ENCODE data around the gene BCO2. TPM values are rescaled to one million over a fixed set of nuclear protein-coding genes. Genes with fewer than 3 reads are reported as not detected.

BCO2 gene
- total RNA-seq, 4 donors from 2014 or later = 5.1 to 31.2 (median 20.6) TPM

GRCh38 chr11:112172362-112172994, 2.8 kb upstream of the BCO2 start:
- TF ChIP-seq EP300 (IDR thresholded peaks at IDR 0.05) (no peak), POLR2A (IDR thresholded peaks at IDR 0.05) (no peak)
- TF ChIP-seq, protein P1, sequence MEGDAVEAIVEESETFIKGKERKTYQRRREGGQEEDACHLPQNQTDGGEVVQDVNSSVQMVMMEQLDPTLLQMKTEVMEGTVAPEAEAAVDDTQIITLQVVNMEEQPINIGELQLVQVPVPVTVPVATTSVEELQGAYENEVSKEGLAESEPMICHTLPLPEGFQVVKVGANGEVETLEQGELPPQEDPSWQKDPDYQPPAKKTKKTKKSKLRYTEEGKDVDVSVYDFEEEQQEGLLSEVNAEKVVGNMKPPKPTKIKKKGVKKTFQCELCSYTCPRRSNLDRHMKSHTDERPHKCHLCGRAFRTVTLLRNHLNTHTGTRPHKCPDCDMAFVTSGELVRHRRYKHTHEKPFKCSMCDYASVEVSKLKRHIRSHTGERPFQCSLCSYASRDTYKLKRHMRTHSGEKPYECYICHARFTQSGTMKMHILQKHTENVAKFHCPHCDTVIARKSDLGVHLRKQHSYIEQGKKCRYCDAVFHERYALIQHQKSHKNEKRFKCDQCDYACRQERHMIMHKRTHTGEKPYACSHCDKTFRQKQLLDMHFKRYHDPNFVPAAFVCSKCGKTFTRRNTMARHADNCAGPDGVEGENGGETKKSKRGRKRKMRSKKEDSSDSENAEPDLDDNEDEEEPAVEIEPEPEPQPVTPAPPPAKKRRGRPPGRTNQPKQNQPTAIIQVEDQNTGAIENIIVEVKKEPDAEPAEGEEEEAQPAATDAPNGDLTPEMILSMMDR (IDR thresholded peaks at IDR 0.05) = no peak

DNA sequence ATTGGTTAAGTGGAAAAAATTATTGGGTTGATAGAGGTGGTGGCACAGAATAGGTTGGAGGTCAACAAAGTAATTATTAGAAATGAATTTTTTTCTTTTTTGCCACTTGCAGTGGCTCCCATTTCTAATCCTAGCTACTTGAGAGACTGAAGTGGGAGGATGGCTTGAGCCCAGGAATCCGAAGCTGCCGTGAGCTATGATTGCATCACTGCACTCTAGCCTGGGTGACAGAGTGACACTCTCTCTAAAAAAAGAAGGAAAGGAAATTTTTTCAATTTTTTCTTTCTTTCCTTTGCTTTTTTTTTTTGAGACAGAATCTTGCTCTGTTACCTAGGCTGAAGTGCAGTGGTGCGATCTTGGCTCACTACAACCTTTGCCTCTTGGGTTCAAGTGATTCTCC, 2.2 kb upstream of the BCO2 start:
- no peaks in the 10 kb centered on the region for H3K9me3 ChIP-seq
- no peak overlapping the region for H3K4me3 ChIP-seq
- H3K27me3 ChIP-seq = no peaks in the 10 kb centered on the region
- H3K27ac ChIP-seq = no peak overlapping the region
- H3K4me1 ChIP-seq = peaks cover 0 to 17% (median 5%) of the 10 kb centered on the region in 4 donors
- WGBS, 2 donors = 52 to 66% methylated on average over 3 of the region's 3 CpGs
- no peak for DNase-seq (ENCODE audit: low spot score in 2 of 2)
- no peak for TF ChIP-seq EP300 (IDR thresholded peaks at IDR 0.05)
- TF ChIP-seq POLR2A (IDR thresholded peaks at IDR 0.05) = no peak
- TF ChIP-seq, protein P1 (IDR thresholded peaks at IDR 0.05) = no peak
- no peaks in the 10 kb centered on the region for H3K36me3 ChIP-seq

More at GRCh38 chr11:112172362-112172994, 2.8 kb upstream of the BCO2 start:
- Histone ChIP-seq H3K27me3 (no peaks in the 10 kb centered on the region), H3K4me3 (no peak overlapping the region), H3K27ac (no peak overlapping the region), H3K4me1 (peaks cover 0 to 17% (median 5%) of the 10 kb centered on the region in 4 donors), H3K36me3 (no peaks in the 10 kb centered on the region), H3K9me3 (no peaks in the 10 kb centered on the region)
- no peak for DNase-seq (ENCODE audit: low spot score in 2 of 2)
- WGBS, 2 donors = 49 to 68% methylated on average over 2 of the region's 2 CpGs

- DNase-seq (ENCODE audit: low spot score in 2 of 2) = no peak
- Histone ChIP-seq H3K27me3 (no peaks in the 10 kb centered on the region), H3K36me3 (no peaks in the 10 kb centered on the region), H3K27ac (peak overlapping the region; percentile 56 to 82 (median 65)), H3K9me3 (no peaks in the 10 kb centered on the region), H3K4me3 (peak overlapping the region; percentile 30 to 51 (median 34)), H3K4me1 (peaks cover 0 to 17% (median 5%) of the 10 kb centered on the region in 4 donors)
- TF ChIP-seq POLR2A (IDR thresholded peaks at IDR 0.05) (no peak), EP300 (IDR thresholded peaks at IDR 0.05) (no peak)
- TF ChIP-seq, protein P1 (IDR thresholded peaks at IDR 0.05) = no peak
- 9 to 21% methylated on average over 4 of the region's 4 CpGs for WGBS, 2 donors
These were observed 264 bp downstream of the BCO2 start for GRCh38 chr11:112175599-112175952.

DNA sequence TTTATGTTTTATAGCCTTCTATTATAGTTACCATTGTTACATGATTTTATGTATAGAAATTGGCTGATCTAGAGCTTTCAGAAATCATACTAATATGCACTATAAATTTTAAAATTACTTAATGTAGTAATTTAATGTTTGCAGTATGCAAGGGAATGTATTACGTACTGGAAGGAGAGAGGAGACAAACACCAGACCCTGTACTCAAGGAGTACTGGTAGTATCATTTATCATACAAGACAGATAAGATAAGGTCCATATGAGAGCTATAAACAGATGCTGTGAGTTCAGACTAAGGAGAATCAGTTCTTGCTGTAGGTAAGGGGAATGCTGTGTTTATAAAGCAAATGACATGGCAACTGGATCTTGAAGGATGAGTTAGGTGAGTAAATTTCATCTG, 765 bp downstream of the BCO2 start:
- peak overlapping the region in 2 of 4 donors; percentile 35 to 51 for H3K4me3 ChIP-seq
- H3K27ac ChIP-seq = peak overlapping the region in 1 of 4 donors; percentile 82
- no peak for DNase-seq (ENCODE audit: low spot score in 2 of 2)
- H3K4me1 ChIP-seq = peaks cover 0 to 17% (median 5%) of the 10 kb centered on the region in 4 donors
- no peaks in the 10 kb centered on the region for H3K36me3 ChIP-seq
- H3K27me3 ChIP-seq = no peaks in the 10 kb centered on the region
- no peak for TF ChIP-seq POLR2A (IDR thresholded peaks at IDR 0.05)
- TF ChIP-seq EP300 (IDR thresholded peaks at IDR 0.05) = no peak
- TF ChIP-seq, protein P1 (IDR thresholded peaks at IDR 0.05) = no peak
- 78 to 97% methylated on average over 1 of the region's 1 CpG for WGBS, 2 donors
- no peaks in the 10 kb centered on the region for H3K9me3 ChIP-seq

- 75 to 81% methylated on average over 4 of the region's 4 CpGs for WGBS, 2 donors
- Histone ChIP-seq H3K4me1 (peaks cover 0 to 17% (median 5%) of the 10 kb centered on the region in 4 donors), H3K4me3 (no peak overlapping the region), H3K27me3 (no peaks in the 10 kb centered on the region), H3K36me3 (no peaks in the 10 kb centered on the region), H3K27ac (no peak overlapping the region), H3K9me3 (no peaks in the 10 kb centered on the region)
- no peak for TF ChIP-seq POLR2A (IDR thresholded peaks at IDR 0.05)
- TF ChIP-seq, protein P1 (IDR thresholded peaks at IDR 0.05) = no peak
- TF ChIP-seq EP300 (IDR thresholded peaks at IDR 0.05) = no peak
- no peak for DNase-seq (ENCODE audit: low spot score in 2 of 2)
These were observed 2.3 kb downstream of the BCO2 start for GRCh38 chr11:112177589-112177988.
